PC-3 (cell line): ENCODE results near the gene NIT1. TPM values are rescaled to one million over a fixed set of nuclear protein-coding genes. Genes with fewer than 3 reads are reported as not detected.

Source experiments
- ATAC-seq: fragments of 200-7000 bp; cut with Tn5 transposase; 2 replicates; pipeline ENCODE4 v1.9.1; 2020; ENCODE audit warnings: mild to moderate bottlenecking, moderate library complexity
- BruUV-seq: library from RNA; stranded (reverse); fragments of 400-500 nt; replicated peaks from 2 replicates; lab custom pipeline; 2021; lab: Mats Ljungman, UMichigan
- CTCF ChIA-PET: fragments of 300-600 bp; sonication (Branson Sonifier 250); formaldehyde crosslinking; loops from one replicate; lab custom pipeline; 2022; ENCODE audit warnings: antibody characterized with exemption; lab: Charles Lee
- POLR2A ChIA-PET: fragments of 300-600 bp; sonication (Branson Sonifier 250); formaldehyde crosslinking; loops from one replicate; lab custom pipeline; 2022; ENCODE audit warnings: antibody characterized with exemption; ENCODE audit not compliant: unreplicated experiment; lab: Charles Lee
- DNase-seq: peaks from one replicate; pipeline ENCODE4 v3.0.0-alpha.2; 2015
- H2AFZ ChIP-seq: fragments of 300-600 bp; sonication (generic); 2 replicates; pipeline ENCODE4 v1.6.0; 2016; ENCODE audit warnings: antibody characterized with exemption, low read length
- H3F3A ChIP-seq: fragments of 300-600 bp; sonication (generic); one replicate; pipeline ENCODE4 v1.6.0; 2017; ENCODE audit warnings: antibody characterized with exemption, low read length, control low read depth, mild to moderate bottlenecking; ENCODE audit not compliant: unreplicated experiment
- H3K27ac ChIP-seq: fragments of 300-600 bp; sonication (generic); 2 replicates; pipeline ENCODE4 v1.5.1; 2016; ENCODE audit warnings: mild to moderate bottlenecking, low read length
- H3K27me3 ChIP-seq: fragments of 300-600 bp; sonication (generic); 2 replicates; pipeline ENCODE4 v1.6.1; 2016; ENCODE audit warnings: low read length, mixed read lengths
- H3K36me3 ChIP-seq: fragments of 300-600 bp; sonication (generic); 2 replicates; pipeline ENCODE4 v1.6.1; 2016; ENCODE audit warnings: low read depth, mixed run types, low read length, mixed read lengths
- H3K4me1 ChIP-seq: fragments of 300-600 bp; sonication (generic); 2 replicates; pipeline ENCODE4 v1.5.1; 2016; ENCODE audit warnings: low read length; ENCODE audit not compliant: insufficient read depth
- H3K4me2 ChIP-seq: fragments of 300-600 bp; sonication (generic); 2 replicates; pipeline ENCODE4 v1.6.0; 2016; ENCODE audit warnings: low read length
- H3K4me3 ChIP-seq: fragments of 300-600 bp; sonication (generic); 2 replicates; pipeline ENCODE4 v1.5.1; 2016; ENCODE audit warnings: mild to moderate bottlenecking, low read length, mixed read lengths
- H3K79me2 ChIP-seq: fragments of 300-600 bp; sonication (generic); 2 replicates; pipeline ENCODE4 v1.6.1; 2017; ENCODE audit warnings: low read length, mixed read lengths
- H3K9ac ChIP-seq: fragments of 300-600 bp; sonication (generic); 2 replicates; pipeline ENCODE4 v1.6.0; 2016; ENCODE audit warnings: mild to moderate bottlenecking, low read length
- H3K9me2 ChIP-seq: fragments of 300-600 bp; sonication (generic); replicated peaks from 2 replicates; pipeline ENCODE4 v1.6.1; 2016; ENCODE audit warnings: mixed run types, low read length, mixed read lengths
- H3K9me3 ChIP-seq: fragments of 300-600 bp; sonication (generic); 2 replicates; pipeline ENCODE4 v1.6.1; 2016; ENCODE audit warnings: low read length, mixed read lengths
- H4K20me1 ChIP-seq: fragments of 300-600 bp; sonication (generic); 2 replicates; pipeline ENCODE4 v1.6.1; 2016; ENCODE audit warnings: low read length, mixed read lengths
- EZH2 ChIP-seq: fragments of 300-600 bp; sonication (generic); IDR thresholded peaks from one replicate; pipeline ENCODE4 v1.6.1; 2017; ENCODE audit warnings: antibody characterized with exemption, mild to moderate bottlenecking, low read length; ENCODE audit not compliant: unreplicated experiment
- EZH2phosphoT487 ChIP-seq: fragments of 300-600 bp; sonication (generic); IDR thresholded peaks from 2 replicates; pipeline ENCODE4 v1.6.1; 2018; ENCODE audit warnings: mild to moderate bottlenecking, antibody characterized with exemption, low read length, borderline replicate concordance
- intact Hi-C: fragments of 100-400 bp; cut with micrococcal nuclease; formaldehyde crosslinking; loops from 2 replicates; pipeline ENCODE4 v1.9.0; 2023
- total RNA-seq: library from RNA; depleted of rRNA; stranded (reverse); fragments of >200 nt; gene quantifications from 2 replicates; pipeline ENCODE4 v1.2.3, GENCODE V29; 2014
- TF ChIP-seq, protein P1 (sequence below): fragments of 300-600 bp; sonication (generic); conservative IDR thresholded peaks from 2 replicates; pipeline ENCODE4 v1.5.1; 2017; ENCODE audit warnings: antibody characterized with exemption, low read depth, mild to moderate bottlenecking, low read length

Gene NIT1
- total RNA-seq, 1 experiment from 2014 or later: 18.1 TPM

GRCh38 chr1:161165742-161166668 is 48.1 kb downstream of the NIT1 start, which contains the start of gene PPOX:
PPOX (plus strand) TSS chr1:161166426; CDS start chr1:161166848, 422 bp downstream.
- Histone ChIP-seq H3K27ac (peak within 1 kb of the TSS; percentile 70), H2AFZ (peak within 1 kb of the TSS; percentile 88), H3K27me3 (no peaks in the 10 kb centered on the region), H3K4me1 (peaks cover 19% of the 10 kb centered on the region), H3K9me2 (no peaks in the 10 kb centered on the region), H3K9ac (peak within 1 kb of the TSS; percentile 71), H3K36me3 (peaks cover 12% of the 10 kb centered on the region; the same call in 1 of the 2 replicates), H3K79me2 (peaks cover 7% of the 10 kb centered on the region; the same call in 1 of the 2 replicates), H3F3A (peaks cover 10% of the 10 kb centered on the region), H4K20me1 (no peaks in the 10 kb centered on the region), H3K4me2 (peak within 1 kb of the TSS; percentile 92), H3K4me3 (peak within 1 kb of the TSS; percentile 75), H3K9me3 (no peaks in the 10 kb centered on the region)
- peak; percentile 91 for ATAC-seq
- DNase-seq: peak; percentile 99
- intact Hi-C loops: no loop called here
- TF ChIP-seq, protein P1, sequence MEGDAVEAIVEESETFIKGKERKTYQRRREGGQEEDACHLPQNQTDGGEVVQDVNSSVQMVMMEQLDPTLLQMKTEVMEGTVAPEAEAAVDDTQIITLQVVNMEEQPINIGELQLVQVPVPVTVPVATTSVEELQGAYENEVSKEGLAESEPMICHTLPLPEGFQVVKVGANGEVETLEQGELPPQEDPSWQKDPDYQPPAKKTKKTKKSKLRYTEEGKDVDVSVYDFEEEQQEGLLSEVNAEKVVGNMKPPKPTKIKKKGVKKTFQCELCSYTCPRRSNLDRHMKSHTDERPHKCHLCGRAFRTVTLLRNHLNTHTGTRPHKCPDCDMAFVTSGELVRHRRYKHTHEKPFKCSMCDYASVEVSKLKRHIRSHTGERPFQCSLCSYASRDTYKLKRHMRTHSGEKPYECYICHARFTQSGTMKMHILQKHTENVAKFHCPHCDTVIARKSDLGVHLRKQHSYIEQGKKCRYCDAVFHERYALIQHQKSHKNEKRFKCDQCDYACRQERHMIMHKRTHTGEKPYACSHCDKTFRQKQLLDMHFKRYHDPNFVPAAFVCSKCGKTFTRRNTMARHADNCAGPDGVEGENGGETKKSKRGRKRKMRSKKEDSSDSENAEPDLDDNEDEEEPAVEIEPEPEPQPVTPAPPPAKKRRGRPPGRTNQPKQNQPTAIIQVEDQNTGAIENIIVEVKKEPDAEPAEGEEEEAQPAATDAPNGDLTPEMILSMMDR: peak; percentile 72
- TF ChIP-seq EZH2 (no peak), EZH2phosphoT487 (no peak)
- CTCF ChIA-PET: interaction anchor here (0.8 to 1.6 kb wide), 6 partner anchors 11 to 216 kb away, joined by 3 to 5 read pairs (median 4); partner anchors contain the start of genes B4GALT3, TOMM40L and UFC1
- BruUV-seq: TSS peak; percentile 83
- POLR2A ChIA-PET: interaction anchor here (0.5 to 1.0 kb wide), 4 partner anchors 48 to 1925 kb away, joined by 3 to 6 read pairs (median 4); partner anchors contain the start of genes IGSF8, NIT1 and PFDN2

DNA sequence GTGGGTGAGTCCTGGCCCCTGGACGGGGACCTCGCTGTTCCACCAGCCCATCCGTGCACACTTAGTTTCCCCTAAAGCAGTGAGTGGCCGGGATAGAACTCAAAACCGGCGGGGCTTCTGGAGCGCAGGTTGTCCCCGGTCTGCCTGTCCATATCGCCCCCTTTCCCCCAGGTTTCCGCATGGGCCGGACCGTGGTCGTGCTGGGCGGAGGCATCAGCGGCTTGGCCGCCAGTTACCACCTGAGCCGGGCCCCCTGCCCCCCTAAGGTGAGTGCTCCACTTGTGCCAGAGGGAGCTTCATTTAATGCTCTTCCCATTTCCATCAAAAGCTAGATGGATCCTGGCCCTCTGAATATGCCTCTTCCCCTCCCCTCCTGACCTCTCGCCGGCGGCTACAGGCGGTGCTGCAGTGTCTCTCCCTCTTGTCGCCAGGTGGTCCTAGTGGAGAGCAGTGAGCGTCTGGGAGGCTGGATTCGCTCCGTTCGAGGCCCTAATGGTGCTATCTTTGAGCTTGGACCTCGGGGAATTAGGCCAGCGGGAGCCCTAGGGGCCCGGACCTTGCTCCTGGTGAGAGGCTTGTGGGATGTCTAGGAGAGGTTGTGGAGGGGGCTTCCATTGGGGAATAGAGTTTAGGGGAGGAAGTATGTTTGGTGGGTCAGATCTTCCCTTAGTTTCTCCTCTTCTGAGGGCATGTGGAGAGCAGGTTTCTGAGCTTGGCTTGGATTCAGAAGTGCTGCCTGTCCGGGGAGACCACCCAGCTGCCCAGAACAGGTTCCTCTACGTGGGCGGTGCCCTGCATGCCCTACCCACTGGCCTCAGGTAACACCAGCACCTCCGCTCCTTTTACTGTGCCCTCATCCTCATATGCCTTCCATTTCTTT is 49.0 kb downstream of the NIT1 start:
- Histone ChIP-seq H3K36me3 (peaks cover 21% of the 10 kb centered on the region; the same call in 1 of the 2 replicates), H3K9me3 (no peaks in the 10 kb centered on the region), H3K27ac (peak overlapping the region; percentile 34), H3K4me1 (peaks cover 19% of the 10 kb centered on the region), H3K4me3 (peak overlapping the region; percentile 75), H3K9ac (peak overlapping the region; percentile 71), H3K27me3 (no peaks in the 10 kb centered on the region), H3F3A (peaks cover 10% of the 10 kb centered on the region), H3K79me2 (no peaks in the 10 kb centered on the region), H2AFZ (peak overlapping the region; percentile 88), H3K9me2 (no peaks in the 10 kb centered on the region), H3K4me2 (peak overlapping the region; percentile 92), H4K20me1 (no peaks in the 10 kb centered on the region)
- ATAC-seq (peak; percentile 13), DNase-seq (no peak)
- TF ChIP-seq, protein P1: no peak
- no peak for TF ChIP-seq EZH2
- TF ChIP-seq EZH2phosphoT487: no peak
- ChIA-PET POLR2A (interaction anchor here (0.5 kb wide), 1 partner anchor 104 kb away, joined by 7 read pairs; no protein-coding TSS in a partner anchor), CTCF (interaction anchor here (0.6 to 1.2 kb wide), 5 partner anchors 10 to 208 kb away, joined by 3 to 5 read pairs (median 3); partner anchors contain the start of genes B4GALT3 and TOMM40L)
- intact Hi-C loops: no loop called here
- TSS peak; percentile 45 for BruUV-seq
